GM06990 (cell line): ENCODE data around the gene MYH11.

Experiments
- DNase-seq: peaks from one replicate; pipeline ENCODE4 v3.0.0-alpha.2; 2011; ENCODE audit not compliant: insufficient read length; ENCODE audit errors: extremely low read depth
- H3K27me3 ChIP-seq: replicated peaks from 2 replicates; pipeline ENCODE4 v1.6.0; 2011; ENCODE audit warnings: low read length; ENCODE audit not compliant: control insufficient read depth, insufficient read depth
- H3K36me3 ChIP-seq: 2 replicates; pipeline ENCODE4 v1.5.1; 2011; ENCODE audit warnings: low read length; ENCODE audit not compliant: control insufficient read depth, insufficient read depth
- H3K4me3 ChIP-seq: replicated peaks from 2 replicates; pipeline ENCODE4 v1.5.1; 2011; ENCODE audit warnings: low read depth, mild to moderate bottlenecking, control low read depth, low read length
- CTCF ChIP-seq: IDR thresholded peaks from 2 replicates; pipeline ENCODE4 v1.5.1; 2011; ENCODE audit warnings: low read length, control low read depth, mild to moderate bottlenecking, inconsistent platforms; ENCODE audit not compliant: insufficient read depth, poor library complexity, severe bottlenecking

Gene MYH11

GRCh38 chr16:15830832-15831451 lies 25.9 kb downstream of the MYH11 start:
- no peak for TF ChIP-seq CTCF

GRCh38 chr16:15829460-15829859 lies 27.4 kb downstream of the MYH11 start:
- TF ChIP-seq CTCF, result no peak
- DNase-seq, result no peak

More at GRCh38 chr16:15830832-15831451, 25.9 kb downstream of the MYH11 start:
- H3K27me3 ChIP-seq, result 0 out of 2 replicates have a peak, but pooled peaks cover 1% of the 10 kb centered on the region
- no peak overlapping the region for H3K4me3 ChIP-seq
- no peak for DNase-seq
- no peaks in the 10 kb centered on the region for H3K36me3 ChIP-seq

DNA sequence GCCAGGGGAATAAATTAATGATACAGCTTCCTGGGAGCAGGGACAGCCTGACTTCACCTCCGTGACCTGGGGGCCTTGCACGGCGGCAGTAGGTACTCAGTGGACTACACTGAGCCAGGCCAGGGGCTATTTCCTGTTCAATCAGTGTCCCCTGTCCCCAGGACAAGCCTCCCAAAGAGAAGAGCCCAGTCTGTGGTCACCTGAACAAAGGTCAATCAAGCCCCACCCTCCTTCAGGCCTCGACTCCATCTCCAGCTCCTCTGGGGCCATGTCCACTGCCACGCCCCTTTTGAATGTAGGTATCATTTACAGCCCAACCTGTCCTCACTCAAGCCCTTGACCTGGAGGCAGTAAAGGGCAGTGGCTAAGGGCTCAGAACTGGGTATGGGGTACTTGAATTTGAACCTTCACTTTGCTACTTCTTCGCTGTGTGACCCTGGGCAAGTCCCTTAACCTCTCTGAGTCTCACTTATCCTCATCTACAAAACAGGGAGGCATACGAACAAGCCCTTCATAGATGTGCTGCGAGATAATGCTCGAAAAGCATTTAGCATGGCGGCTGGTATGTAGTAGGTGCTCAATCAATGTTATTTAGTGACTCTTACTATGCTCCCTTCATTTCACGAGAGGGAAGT lies 29.0 kb downstream of the MYH11 start:
- Histone ChIP-seq H3K27me3 (0 out of 2 replicates have a peak, but pooled peaks cover 1% of the 10 kb centered on the region), H3K4me3 (no peak overlapping the region), H3K36me3 (no peaks in the 10 kb centered on the region)
- no peak for TF ChIP-seq CTCF
- DNase-seq, result no peak

More at GRCh38 chr16:15829460-15829859, 27.4 kb downstream of the MYH11 start:
- H3K36me3 ChIP-seq, result no peaks in the 10 kb centered on the region
- no peak overlapping the region for H3K4me3 ChIP-seq
- 0 out of 2 replicates have a peak, but pooled peaks cover 1% of the 10 kb centered on the region for H3K27me3 ChIP-seq

GRCh38 chr16:15827299-15827698 lies 29.5 kb downstream of the MYH11 start:
- H3K4me3 ChIP-seq, result no peak overlapping the region
- TF ChIP-seq CTCF, result no peak
- H3K27me3 ChIP-seq, result 0 out of 2 replicates have a peak, but pooled peaks cover under 1% of the 10 kb centered on the region
- H3K36me3 ChIP-seq, result no peaks in the 10 kb centered on the region
- DNase-seq, result no peak

DNA sequence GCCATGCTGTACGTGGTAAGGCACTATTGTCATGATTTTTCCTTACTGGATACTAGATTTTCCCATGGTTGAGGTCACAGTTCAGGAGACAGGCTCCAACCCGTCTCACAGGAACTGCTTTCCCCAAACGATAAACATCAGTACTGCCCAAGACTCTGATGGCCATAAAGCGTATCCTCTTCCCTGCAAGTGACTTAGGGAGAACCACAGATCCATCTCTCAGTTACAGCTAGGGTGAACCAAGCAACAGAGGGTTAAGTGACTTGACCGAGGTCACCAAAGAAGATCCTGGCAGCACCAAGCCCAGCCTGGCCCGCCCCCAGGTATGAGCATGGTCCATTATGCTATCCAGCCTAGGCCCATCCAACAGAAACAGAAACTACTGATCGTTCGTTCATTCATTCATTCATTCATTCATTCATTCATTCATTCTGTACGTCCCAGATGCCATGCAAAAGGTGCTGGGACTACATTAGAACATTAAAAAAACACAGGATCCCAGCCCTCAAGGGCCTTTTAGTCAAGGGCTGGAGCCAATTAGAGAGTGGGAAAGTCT lies 31.0 kb downstream of the MYH11 start:
- TF ChIP-seq CTCF, result no peak
- no peak for DNase-seq
- Histone ChIP-seq H3K27me3 (no peaks in the 10 kb centered on the region), H3K4me3 (no peak overlapping the region), H3K36me3 (no peaks in the 10 kb centered on the region)
